ENCODE results near the gene OR10H1. TPM values are rescaled to one million over a fixed set of nuclear protein-coding genes. Genes with fewer than 3 reads are reported as not detected.
"Not testable (repeated sequence)": the region's sequence is repeated elsewhere in the genome, so short reads cannot be mapped to it uniquely, and the experiment has no call there.

OR10H1 gene, protein sequence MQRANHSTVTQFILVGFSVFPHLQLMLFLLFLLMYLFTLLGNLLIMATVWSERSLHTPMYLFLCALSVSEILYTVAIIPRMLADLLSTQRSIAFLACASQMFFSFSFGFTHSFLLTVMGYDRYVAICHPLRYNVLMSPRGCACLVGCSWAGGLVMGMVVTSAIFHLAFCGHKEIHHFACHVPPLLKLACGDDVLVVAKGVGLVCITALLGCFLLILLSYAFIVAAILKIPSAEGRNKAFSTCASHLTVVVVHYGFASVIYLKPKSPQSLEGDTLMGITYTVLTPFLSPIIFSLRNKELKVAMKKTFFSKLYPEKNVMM
- total RNA-seq (2012; rRNA removed), result not detected in 2 replicates

DNA sequence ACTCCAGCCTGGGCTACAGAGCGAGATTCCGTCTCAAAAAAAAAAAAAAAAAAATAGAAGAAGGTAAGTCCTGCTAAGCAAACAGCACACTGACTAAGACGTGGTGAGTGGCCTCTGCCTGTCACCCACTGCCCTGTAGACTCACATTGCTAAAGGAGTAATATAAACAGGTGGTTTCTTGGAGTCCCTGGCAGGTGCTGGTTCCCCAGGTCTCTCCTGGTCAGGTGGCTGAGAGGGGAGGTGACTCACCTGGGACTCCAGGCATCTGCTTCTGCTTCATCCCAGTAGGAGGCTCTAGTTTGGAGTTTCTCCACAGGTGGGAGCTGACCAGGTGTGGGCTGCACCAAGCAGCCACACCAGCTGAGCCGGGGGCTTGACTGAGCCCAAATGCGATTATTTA, at the start of gene OR10H1:
TSS of gene OR10H1 (minus strand) at position 359 of the 400 bp plus-strand sequence. CDS start 7,627 bp downstream, outside the sequence.
- Histone ChIP-seq H3K4me3 (ENCODE audit: low read length) (no peak within 1 kb of the TSS), H3K9ac (ENCODE audit: low read depth, low read length) (no peak within 1 kb of the TSS), H3K9me3 (replicated peaks; ENCODE audit: low read length) (no peaks in the 10 kb centered on the region), H3K4me2 (ENCODE audit: low read length) (no peak within 1 kb of the TSS), H3K36me3 (ENCODE audit: insufficient read depth, low read length) (no peaks in the 10 kb centered on the region), H3K27me3 (ENCODE audit: control insufficient read depth, insufficient read depth, low read length) (no peaks in the 10 kb centered on the region), H3K4me1 (ENCODE audit: control insufficient read depth, insufficient read depth, low read length) (no peaks in the 10 kb centered on the region)

- Histone ChIP-seq H3K9me3 (replicated peaks; ENCODE audit: low read length) (no peaks in the 10 kb centered on the region), H3K4me3 (ENCODE audit: low read length) (no peak overlapping the region), H3K4me2 (ENCODE audit: low read length) (no peak overlapping the region)
These were observed 49.4 kb upstream of the OR10H1 start for GRCh38 chr19:15864824-15865223.

GRCh38 chr19:15863272-15863671, 47.8 kb upstream of the OR10H1 start:
- H3K9me3 ChIP-seq (replicated peaks; ENCODE audit: low read length), result no peaks in the 10 kb centered on the region
- no peaks in the 10 kb centered on the region for H3K4me1 ChIP-seq (ENCODE audit: control insufficient read depth, insufficient read depth, low read length)
- no peak overlapping the region for H3K4me3 ChIP-seq (ENCODE audit: low read length)
- H3K36me3 ChIP-seq (ENCODE audit: insufficient read depth, low read length), result no peaks in the 10 kb centered on the region
- no peak overlapping the region for H3K4me2 ChIP-seq (ENCODE audit: low read length)
- no peaks in the 10 kb centered on the region for H3K27me3 ChIP-seq (ENCODE audit: control insufficient read depth, insufficient read depth, low read length)
- no peak overlapping the region for H3K9ac ChIP-seq (ENCODE audit: low read depth, low read length)

More at GRCh38 chr19:15864824-15865223, 49.4 kb upstream of the OR10H1 start:
- Histone ChIP-seq H3K36me3 (ENCODE audit: insufficient read depth, low read length) (no peaks in the 10 kb centered on the region), H3K9ac (ENCODE audit: low read depth, low read length) (no peak overlapping the region), H3K27me3 (ENCODE audit: control insufficient read depth, insufficient read depth, low read length) (no peaks in the 10 kb centered on the region), H3K4me1 (ENCODE audit: control insufficient read depth, insufficient read depth, low read length) (no peaks in the 10 kb centered on the region)

DNA sequence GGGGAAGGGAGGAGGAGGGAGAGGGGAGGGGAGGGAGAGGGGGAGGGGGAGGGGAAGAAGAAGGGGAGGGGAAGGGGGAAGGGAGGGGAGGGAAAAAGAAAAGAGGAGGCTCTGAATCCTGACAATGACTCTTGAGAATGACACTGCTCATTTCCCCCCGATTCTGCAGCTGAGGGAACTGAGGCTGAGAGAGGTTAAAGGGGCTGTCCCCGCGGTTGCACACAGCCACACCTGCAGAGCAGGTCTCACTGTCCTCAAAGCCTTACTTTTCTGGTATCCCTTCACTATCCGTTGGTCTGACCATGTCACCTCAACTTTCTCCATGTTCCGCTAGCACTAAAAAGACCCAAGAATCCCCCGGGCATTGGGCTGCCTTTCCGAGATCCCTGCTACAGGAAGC, 47.0 kb upstream of the OR10H1 start:
- Histone ChIP-seq H3K36me3 (ENCODE audit: insufficient read depth, low read length) (no peaks in the 10 kb centered on the region), H3K9ac (ENCODE audit: low read depth, low read length) (no peak overlapping the region), H3K9me3 (replicated peaks; ENCODE audit: low read length) (no peaks in the 10 kb centered on the region), H3K27me3 (ENCODE audit: control insufficient read depth, insufficient read depth, low read length) (no peaks in the 10 kb centered on the region), H3K4me3 (ENCODE audit: low read length) (no peak overlapping the region), H3K4me2 (ENCODE audit: low read length) (no peak overlapping the region), H3K4me1 (ENCODE audit: control insufficient read depth, insufficient read depth, low read length) (no peaks in the 10 kb centered on the region)

GRCh38 chr19:15860522-15860921, 45.1 kb upstream of the OR10H1 start:
- H3K36me3 ChIP-seq (ENCODE audit: insufficient read depth, low read length), result no peaks in the 10 kb centered on the region
- H3K27me3 ChIP-seq (ENCODE audit: control insufficient read depth, insufficient read depth, low read length), result no peaks in the 10 kb centered on the region

GRCh38 chr19:15859187-15859586, 43.7 kb upstream of the OR10H1 start:
- H3K27me3 ChIP-seq (ENCODE audit: control insufficient read depth, insufficient read depth, low read length), result no peaks in the 10 kb centered on the region

More at GRCh38 chr19:15860522-15860921, 45.1 kb upstream of the OR10H1 start:
- Histone ChIP-seq H3K9me3 (replicated peaks; ENCODE audit: low read length) (no peaks in the 10 kb centered on the region), H3K4me2 (ENCODE audit: low read length) (no peak overlapping the region), H3K4me1 (ENCODE audit: control insufficient read depth, insufficient read depth, low read length) (no peaks in the 10 kb centered on the region), H3K9ac (ENCODE audit: low read depth, low read length) (no peak overlapping the region), H3K4me3 (ENCODE audit: low read length) (no peak overlapping the region)

GRCh38 chr19:15850385-15850784, 34.9 kb upstream of the OR10H1 start:
- H3K9ac ChIP-seq (ENCODE audit: low read depth, low read length), result no peak overlapping the region
- H3K4me3 ChIP-seq (ENCODE audit: low read length), result no peak overlapping the region
- H3K4me1 ChIP-seq (ENCODE audit: control insufficient read depth, insufficient read depth, low read length), result no peaks in the 10 kb centered on the region
- H3K4me2 ChIP-seq (ENCODE audit: low read length), result no peak overlapping the region
- no peaks in the 10 kb centered on the region for H3K36me3 ChIP-seq (ENCODE audit: insufficient read depth, low read length)
- H3K9me3 ChIP-seq (replicated peaks; ENCODE audit: low read length), result peaks cover 7% of the 10 kb centered on the region
- H3K27me3 ChIP-seq (ENCODE audit: control insufficient read depth, insufficient read depth, low read length), result no peaks in the 10 kb centered on the region

More at GRCh38 chr19:15859187-15859586, 43.7 kb upstream of the OR10H1 start:
- no peak overlapping the region for H3K4me3 ChIP-seq (ENCODE audit: low read length)
- H3K4me2 ChIP-seq (ENCODE audit: low read length), result no peak overlapping the region
- no peak overlapping the region for H3K9ac ChIP-seq (ENCODE audit: low read depth, low read length)
- H3K4me1 ChIP-seq (ENCODE audit: control insufficient read depth, insufficient read depth, low read length), result no peaks in the 10 kb centered on the region
- no peaks in the 10 kb centered on the region for H3K9me3 ChIP-seq (replicated peaks; ENCODE audit: low read length)
- H3K36me3 ChIP-seq (ENCODE audit: insufficient read depth, low read length), result no peaks in the 10 kb centered on the region

GRCh38 chr19:15846923-15847322, 31.5 kb upstream of the OR10H1 start:
- Histone ChIP-seq H3K4me3 (ENCODE audit: low read length) (no peak overlapping the region), H3K27me3 (ENCODE audit: control insufficient read depth, insufficient read depth, low read length) (no peaks in the 10 kb centered on the region), H3K36me3 (ENCODE audit: insufficient read depth, low read length) (no peaks in the 10 kb centered on the region), H3K4me1 (ENCODE audit: control insufficient read depth, insufficient read depth, low read length) (no peaks in the 10 kb centered on the region), H3K4me2 (ENCODE audit: low read length) (no peak overlapping the region), H3K9ac (ENCODE audit: low read depth, low read length) (no peak overlapping the region), H3K9me3 (replicated peaks; ENCODE audit: low read length) (peaks cover 5% of the 10 kb centered on the region)

DNA sequence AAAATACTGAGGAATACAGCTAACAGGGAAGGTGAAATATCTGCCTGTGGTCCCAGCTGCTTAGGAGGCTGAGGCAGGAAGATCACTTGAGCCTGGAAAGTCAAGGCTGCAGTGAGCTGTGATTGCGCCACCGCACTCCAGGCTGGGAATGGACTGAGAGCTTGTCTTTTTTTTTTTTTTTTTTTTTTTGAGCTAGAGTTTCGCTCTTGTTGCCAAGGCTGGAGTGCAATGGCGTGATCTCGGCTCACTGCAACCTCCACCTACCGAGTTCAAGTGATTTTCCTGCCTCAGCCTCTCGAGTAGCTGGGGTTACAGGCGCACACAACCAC, 28.4 kb upstream of the OR10H1 start:
- not testable (repeated sequence) for H3K4me2 ChIP-seq (ENCODE audit: low read length); H3K9ac ChIP-seq (ENCODE audit: low read depth, low read length); H3K4me1 ChIP-seq (ENCODE audit: control insufficient read depth, insufficient read depth, low read length); H3K27me3 ChIP-seq (ENCODE audit: control insufficient read depth, insufficient read depth, low read length); H3K4me3 ChIP-seq (ENCODE audit: low read length); H3K9me3 ChIP-seq (replicated peaks; ENCODE audit: low read length); H3K36me3 ChIP-seq (ENCODE audit: insufficient read depth, low read length)

DNA sequence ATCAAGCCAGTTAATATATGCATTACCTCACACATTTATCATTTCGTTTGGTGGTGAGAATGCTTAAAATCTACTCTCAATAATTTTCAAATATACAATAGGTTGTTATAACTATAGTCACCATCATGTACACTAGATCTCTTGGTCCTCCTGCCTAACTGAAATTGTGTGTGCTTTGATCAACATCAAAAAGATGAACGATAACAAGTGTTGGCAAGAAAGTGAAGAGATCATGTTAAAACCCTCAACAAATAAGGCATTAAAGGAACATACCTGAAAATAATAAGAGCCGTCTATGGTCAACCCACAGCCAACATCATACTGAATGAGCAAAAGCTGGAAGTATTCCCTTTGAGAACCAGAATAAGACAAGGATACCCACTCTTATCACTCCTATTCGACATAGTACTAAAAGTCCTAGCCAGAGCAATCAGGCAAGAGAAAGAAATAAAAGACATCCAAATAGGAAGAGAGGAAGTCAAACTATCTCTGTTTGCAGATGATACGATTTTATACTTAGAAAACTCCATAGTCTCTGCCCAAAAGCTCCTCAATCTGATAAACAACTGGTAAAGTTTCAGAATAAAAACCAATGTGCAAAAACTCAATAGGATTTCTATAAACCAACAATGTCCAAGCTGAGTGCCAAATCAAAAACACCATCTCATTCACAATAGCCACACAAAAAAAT, 27.9 kb upstream of the OR10H1 start:
- Histone ChIP-seq H3K9me3 (replicated peaks; ENCODE audit: low read length) (no peaks in the 10 kb centered on the region), H3K4me2 (ENCODE audit: low read length) (no peak overlapping the region), H3K4me1 (ENCODE audit: control insufficient read depth, insufficient read depth, low read length) (no peaks in the 10 kb centered on the region), H3K27me3 (ENCODE audit: control insufficient read depth, insufficient read depth, low read length) (no peaks in the 10 kb centered on the region), H3K4me3 (ENCODE audit: low read length) (no peak overlapping the region), H3K36me3 (ENCODE audit: insufficient read depth, low read length) (no peaks in the 10 kb centered on the region), H3K9ac (ENCODE audit: low read depth, low read length) (no peak overlapping the region)

DNA sequence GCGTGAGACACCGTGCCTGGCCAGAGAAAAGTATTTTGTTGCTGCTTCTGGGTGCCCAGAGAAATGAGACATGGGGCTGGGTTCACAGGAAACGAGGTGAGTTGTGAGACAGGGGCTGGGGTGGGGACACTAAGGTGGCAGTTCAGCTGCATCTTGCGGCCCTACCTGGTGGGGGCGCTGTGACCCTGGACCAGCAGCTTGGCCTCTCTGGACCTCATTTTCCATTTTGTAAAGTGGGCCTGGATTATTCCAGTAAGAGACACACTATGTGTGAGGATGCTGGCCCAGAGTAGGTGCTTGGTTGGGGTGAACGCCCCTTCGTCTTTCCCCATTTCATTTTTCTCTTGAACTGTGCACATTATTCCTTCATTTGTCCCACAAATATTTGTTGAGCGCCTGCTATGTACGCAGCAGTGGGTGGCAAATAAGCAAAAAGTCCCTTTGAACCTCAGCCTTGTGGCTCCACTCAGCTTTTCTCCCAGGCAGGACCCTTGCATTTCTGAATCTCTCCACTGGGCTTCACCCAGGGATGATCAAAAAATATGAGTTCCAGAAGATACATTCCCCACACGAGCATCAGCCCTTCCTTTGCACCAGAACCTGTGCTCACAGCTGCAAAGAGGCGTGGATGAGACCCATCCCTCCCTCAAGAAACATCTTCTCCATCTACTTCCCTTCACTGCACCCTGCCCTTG, 26.6 kb upstream of the OR10H1 start:
- H3K27me3 ChIP-seq (ENCODE audit: control insufficient read depth, insufficient read depth, low read length), result no peaks in the 10 kb centered on the region
- no peak overlapping the region for H3K9ac ChIP-seq (ENCODE audit: low read depth, low read length)
- H3K9me3 ChIP-seq (replicated peaks; ENCODE audit: low read length), result no peaks in the 10 kb centered on the region
- no peaks in the 10 kb centered on the region for H3K36me3 ChIP-seq (ENCODE audit: insufficient read depth, low read length)
- no peak overlapping the region for H3K4me2 ChIP-seq (ENCODE audit: low read length)
- no peak overlapping the region for H3K4me3 ChIP-seq (ENCODE audit: low read length)
- H3K4me1 ChIP-seq (ENCODE audit: control insufficient read depth, insufficient read depth, low read length), result no peaks in the 10 kb centered on the region

All from skeletal muscle satellite cell (primary cell).